Osteocyte (in vitro differentiated cells): ENCODE measurements around the gene FBXO42. TPM values are rescaled to one million over a fixed set of nuclear protein-coding genes. Genes with fewer than 3 reads are reported as not detected.

Source experiments
- DNase-seq: peaks from one replicate; pipeline ENCODE4 v3.0.0; 2021; ENCODE audit warnings: mixed read lengths; ENCODE audit not compliant: unreplicated experiment; ENCODE audit errors: extremely low spot score
- H3K27ac Mint-ChIP-seq: one replicate; pipeline ENCODE4 v1.8.0; 2021; ENCODE audit warnings: mild to moderate bottlenecking, mixed read lengths; ENCODE audit not compliant: unreplicated experiment
- H3K27me3 Mint-ChIP-seq: one replicate; pipeline ENCODE4 v1.8.0; 2021; ENCODE audit warnings: mixed read lengths; ENCODE audit not compliant: unreplicated experiment
- H3K36me3 Mint-ChIP-seq: one replicate; pipeline ENCODE4 v1.8.0; 2021; ENCODE audit warnings: mixed read lengths; ENCODE audit not compliant: unreplicated experiment
- H3K4me1 Mint-ChIP-seq: one replicate; pipeline ENCODE4 v1.8.0; 2021; ENCODE audit warnings: mixed read lengths; ENCODE audit not compliant: unreplicated experiment
- H3K4me3 Mint-ChIP-seq: one replicate; pipeline ENCODE4 v1.8.0; 2021; ENCODE audit warnings: mild to moderate bottlenecking, moderate library complexity, mixed read lengths; ENCODE audit not compliant: unreplicated experiment
- H3K9me3 Mint-ChIP-seq: one replicate; pipeline ENCODE4 v1.8.0; 2021; ENCODE audit warnings: mixed read lengths; ENCODE audit not compliant: unreplicated experiment
- CTCF ChIP-seq: fragments of 200-600 bp; sonication (generic); IDR thresholded peaks from 2 replicates; pipeline ENCODE4 v1.5.0; 2021; ENCODE audit warnings: antibody characterized with exemption, mild to moderate bottlenecking, moderate library complexity
- total RNA-seq: library from RNA; stranded (reverse); gene quantifications from 2 replicates; pipeline ENCODE4 v1.2.1, GENCODE V29; 2021

The FBXO42 gene
- total RNA-seq, 1 donor from 2014 or later = 22.2 TPM

GRCh38 chr1:16210581-16210980 is 141.7 kb downstream of the FBXO42 start:
- no peaks in the 10 kb centered on the region for H3K27me3 Mint-ChIP-seq
- H3K27ac Mint-ChIP-seq = peak overlapping the region; percentile 57
- TF ChIP-seq CTCF = no peak
- peaks cover 24% of the 10 kb centered on the region for H3K4me1 Mint-ChIP-seq
- no peak for DNase-seq
- H3K9me3 Mint-ChIP-seq = no peaks in the 10 kb centered on the region
- H3K4me3 Mint-ChIP-seq = no peak overlapping the region
- no peaks in the 10 kb centered on the region for H3K36me3 Mint-ChIP-seq

- TF ChIP-seq CTCF = no peak
- peak overlapping the region; percentile 57 for H3K27ac Mint-ChIP-seq
- H3K4me1 Mint-ChIP-seq = peaks cover 24% of the 10 kb centered on the region
- H3K36me3 Mint-ChIP-seq = no peaks in the 10 kb centered on the region
- H3K4me3 Mint-ChIP-seq = no peak overlapping the region
- DNase-seq = no peak
- H3K9me3 Mint-ChIP-seq = no peaks in the 10 kb centered on the region
- no peaks in the 10 kb centered on the region for H3K27me3 Mint-ChIP-seq
Measured at GRCh38 chr1:16209847-16210407, 142.4 kb downstream of the FBXO42 start.

GRCh38 chr1:16209132-16209846 is 143.0 kb downstream of the FBXO42 start:
- H3K27me3 Mint-ChIP-seq = no peaks in the 10 kb centered on the region
- H3K4me1 Mint-ChIP-seq = peaks cover 24% of the 10 kb centered on the region
- no peak overlapping the region for H3K4me3 Mint-ChIP-seq
- no peak for DNase-seq
- no peaks in the 10 kb centered on the region for H3K9me3 Mint-ChIP-seq
- H3K27ac Mint-ChIP-seq = peak overlapping the region; percentile 61
- TF ChIP-seq CTCF = no peak
- H3K36me3 Mint-ChIP-seq = no peaks in the 10 kb centered on the region

GRCh38 chr1:16208270-16208987 is 143.9 kb downstream of the FBXO42 start:
- Mint-ChIP-seq H3K27me3 (no peaks in the 10 kb centered on the region), H3K4me1 (peaks cover 24% of the 10 kb centered on the region), H3K9me3 (no peaks in the 10 kb centered on the region), H3K27ac (no peak overlapping the region), H3K36me3 (no peaks in the 10 kb centered on the region), H3K4me3 (peak overlapping the region; percentile 35)
- no peak for TF ChIP-seq CTCF
- DNase-seq = no peak
